DMS153 (cell line): ENCODE results near the gene MAGED2.
"Not testable (repeated sequence)": the region's sequence is repeated elsewhere in the genome, so short reads cannot be mapped to it uniquely, and the experiment has no call there.

ENCODE experiments used
- DNase-seq: peaks from one replicate; lab custom pipeline; 2025; lab: John Stamatoyannopoulos, UW

The MAGED2 gene

DNA sequence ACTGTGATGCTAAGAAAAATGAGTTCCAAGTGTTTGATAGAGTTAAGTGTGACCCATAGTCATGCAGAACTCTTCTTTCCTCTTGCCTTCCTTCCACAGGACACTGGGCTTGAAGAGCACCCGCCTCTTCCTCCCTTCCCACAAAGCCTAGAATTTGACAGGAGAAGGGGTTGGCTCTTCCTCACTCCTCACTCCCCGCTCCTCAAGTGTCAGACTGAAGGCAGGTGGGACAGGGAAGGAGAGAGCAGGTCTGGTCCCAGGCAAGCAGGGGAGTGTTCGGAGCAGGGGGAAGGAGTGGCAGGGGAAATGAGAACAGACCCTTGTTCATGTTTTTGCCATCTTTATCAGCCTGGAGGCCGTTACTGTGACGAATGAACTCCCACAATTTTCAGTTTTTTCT, 10.7 kb downstream of the MAGED2 start:
- DNase-seq: no peak

DNA sequence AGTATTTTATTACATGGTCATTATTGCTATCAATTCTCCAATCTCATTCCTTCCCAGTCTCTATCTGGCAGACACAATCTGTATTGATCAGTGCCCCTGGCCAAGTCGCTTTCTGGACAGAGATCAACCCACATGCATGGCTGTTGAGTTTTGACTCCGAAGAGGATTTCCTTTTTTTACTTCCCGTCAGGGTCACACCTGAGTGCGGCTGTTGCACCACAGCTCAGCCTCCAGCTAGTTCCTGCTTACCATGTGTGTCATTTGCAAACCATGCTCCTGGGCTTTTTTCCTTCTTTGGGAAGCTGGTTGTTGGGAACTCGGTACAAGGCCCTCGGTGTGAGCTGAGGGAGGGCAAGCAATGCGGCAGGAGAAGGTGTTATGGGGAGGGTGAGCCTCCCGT, 11.7 kb downstream of the MAGED2 start:
- no peak for DNase-seq

DNA sequence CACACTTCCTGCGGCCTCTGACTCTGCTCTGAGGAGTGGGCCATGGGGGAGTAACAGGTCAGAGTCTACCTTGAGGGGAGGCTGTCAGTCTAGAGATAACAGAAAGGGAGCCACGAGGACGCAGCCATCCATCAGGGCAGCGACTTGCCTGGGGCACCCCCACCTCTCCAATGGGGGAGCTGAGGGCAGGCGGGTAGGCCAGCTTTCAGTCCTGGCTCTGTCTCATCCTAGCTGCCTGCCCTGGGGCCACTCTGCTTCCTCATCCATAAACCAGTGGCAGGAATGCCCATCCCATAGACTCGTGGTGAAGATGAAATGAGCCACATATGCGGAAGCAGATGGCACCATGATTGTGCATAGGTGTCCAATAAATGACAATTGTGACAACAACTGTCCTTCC, 13.2 kb downstream of the MAGED2 start:
- DNase-seq: no peak

DNA sequence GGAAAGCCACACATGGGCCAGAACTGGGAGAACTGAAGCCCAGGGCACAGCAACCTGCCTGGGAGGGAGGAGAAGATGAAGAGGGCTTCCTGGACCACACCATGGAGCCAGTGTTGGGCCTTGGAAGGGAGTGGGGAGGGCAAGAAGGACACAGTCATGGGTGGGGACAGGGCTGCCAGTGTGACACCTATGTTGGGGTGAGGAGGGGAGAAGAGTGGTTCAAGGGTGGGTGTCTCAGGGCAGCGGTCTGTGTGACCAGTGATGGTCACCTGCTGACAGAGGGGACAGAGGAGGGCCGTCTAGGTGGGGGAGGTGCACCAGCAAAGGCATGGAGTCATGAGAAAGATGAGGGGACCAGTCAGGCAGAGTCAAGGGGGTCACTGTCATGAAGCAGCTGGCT, 13.8 kb downstream of the MAGED2 start:
- DNase-seq: no peak

DNA sequence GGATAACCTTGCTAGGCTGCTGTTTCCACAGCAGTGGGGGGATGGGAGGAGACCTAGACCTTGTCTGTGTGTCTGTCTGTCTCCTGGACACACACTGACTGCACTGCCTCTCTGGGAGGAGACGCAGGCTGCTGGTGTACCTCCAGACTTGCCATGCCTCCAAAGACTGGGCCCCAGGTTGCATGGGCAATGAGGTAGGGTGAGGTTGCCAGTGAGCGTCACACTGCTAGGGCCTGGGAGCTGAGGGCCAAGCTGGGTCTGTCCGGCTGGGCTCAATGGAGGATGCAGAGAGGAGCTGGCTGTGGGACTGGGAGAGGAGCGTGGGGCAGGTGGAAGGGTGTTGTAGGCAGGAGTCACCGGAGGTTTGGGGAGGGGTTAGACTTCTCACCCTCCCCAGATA, 16.6 kb downstream of the MAGED2 start:
- DNase-seq: no peak

DNA sequence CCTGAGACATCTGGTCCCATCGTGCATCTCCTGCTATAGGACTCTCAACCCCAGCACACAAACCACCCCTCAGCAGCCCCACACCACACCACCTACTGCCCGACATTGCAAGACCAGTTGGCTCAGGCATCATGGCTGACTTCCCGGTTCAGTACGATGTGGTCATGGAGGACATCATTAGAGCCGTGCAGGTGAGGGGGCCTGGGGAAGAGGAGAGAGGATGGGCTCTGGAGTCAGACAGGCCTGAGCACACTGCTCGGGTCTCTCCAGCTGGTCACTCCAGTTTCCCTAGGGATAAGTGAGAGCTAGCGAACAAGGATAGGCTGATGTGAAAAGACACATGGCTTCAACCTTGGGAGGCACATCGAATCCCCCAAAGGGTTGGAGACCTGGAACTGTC, 17.2 kb downstream of the MAGED2 start:
- no peak for DNase-seq

DNA sequence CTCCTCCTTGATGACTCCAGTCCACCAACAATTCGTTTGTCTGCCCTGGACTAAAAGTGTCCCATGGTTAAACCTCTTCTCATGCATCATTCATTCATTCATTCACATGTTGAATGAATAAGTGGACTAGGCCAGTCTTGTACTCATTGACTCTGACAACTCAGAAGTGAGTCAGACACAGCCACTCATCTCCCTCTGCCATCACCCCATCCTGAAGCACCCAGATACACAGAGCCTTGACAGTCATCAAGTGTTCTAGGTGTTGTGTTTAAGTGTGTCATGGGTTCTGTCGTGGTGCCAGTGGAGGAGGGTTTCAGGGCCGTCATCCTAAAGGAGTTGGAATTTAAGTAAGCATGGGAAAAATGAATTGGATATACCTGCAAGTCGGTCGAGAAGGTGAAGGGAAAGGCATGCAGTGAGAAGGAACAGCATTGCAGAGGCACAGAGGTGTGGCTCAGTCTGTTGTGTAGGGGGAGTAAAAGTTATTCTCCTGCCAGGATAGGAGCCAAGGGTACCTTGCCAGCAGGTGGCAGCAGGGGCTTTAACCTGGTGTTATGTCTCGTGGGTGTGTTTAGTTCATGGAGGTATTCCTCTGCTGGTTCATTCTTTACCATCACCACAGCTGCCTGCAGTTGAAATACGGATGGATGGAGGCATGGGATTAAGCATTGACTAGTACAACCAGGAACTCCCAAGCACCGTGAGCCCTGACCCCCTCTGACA, 18.3 kb downstream of the MAGED2 start:
- DNase-seq: no peak

DNA sequence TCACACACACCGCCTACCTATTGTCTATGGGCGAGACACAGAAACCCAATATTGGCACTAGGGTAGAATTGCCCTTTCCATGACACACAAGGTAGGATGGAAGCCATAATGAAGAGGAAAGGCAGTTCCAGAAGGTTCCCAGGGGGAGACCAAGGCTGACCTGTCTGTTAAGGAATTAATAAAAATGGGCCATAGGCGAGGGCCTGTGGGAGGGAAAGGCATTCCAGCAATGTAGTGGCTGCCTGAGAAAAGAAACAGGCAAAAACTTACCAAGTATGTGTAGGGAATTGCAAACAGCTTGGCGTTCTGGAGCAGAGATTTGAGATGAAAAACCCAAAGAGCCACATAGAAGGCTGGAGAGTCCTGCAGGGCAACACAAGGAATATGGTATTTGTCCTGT, 19.1 kb downstream of the MAGED2 start:
- no peak for DNase-seq

DNA sequence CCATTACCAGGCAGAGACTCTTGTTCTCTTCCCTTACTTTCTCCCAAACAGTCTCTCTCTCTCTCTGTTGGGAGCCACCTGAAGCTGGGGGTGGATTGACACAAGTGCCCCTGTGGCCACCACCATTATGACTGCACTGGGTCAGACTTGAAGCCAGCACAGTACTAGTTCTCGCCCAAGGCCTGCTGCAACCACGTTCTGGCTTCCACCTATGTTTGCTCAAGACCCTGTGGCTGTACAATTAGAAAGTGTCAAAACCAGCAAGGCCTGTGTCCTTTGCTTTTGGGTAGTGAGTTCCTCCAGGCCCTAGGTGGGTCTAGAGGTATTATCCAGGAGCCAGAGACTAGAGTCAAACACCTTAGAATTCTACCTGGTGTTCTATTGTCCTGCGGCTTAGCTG, 31.0 kb downstream of the MAGED2 start:
- DNase-seq: no peak

DNA sequence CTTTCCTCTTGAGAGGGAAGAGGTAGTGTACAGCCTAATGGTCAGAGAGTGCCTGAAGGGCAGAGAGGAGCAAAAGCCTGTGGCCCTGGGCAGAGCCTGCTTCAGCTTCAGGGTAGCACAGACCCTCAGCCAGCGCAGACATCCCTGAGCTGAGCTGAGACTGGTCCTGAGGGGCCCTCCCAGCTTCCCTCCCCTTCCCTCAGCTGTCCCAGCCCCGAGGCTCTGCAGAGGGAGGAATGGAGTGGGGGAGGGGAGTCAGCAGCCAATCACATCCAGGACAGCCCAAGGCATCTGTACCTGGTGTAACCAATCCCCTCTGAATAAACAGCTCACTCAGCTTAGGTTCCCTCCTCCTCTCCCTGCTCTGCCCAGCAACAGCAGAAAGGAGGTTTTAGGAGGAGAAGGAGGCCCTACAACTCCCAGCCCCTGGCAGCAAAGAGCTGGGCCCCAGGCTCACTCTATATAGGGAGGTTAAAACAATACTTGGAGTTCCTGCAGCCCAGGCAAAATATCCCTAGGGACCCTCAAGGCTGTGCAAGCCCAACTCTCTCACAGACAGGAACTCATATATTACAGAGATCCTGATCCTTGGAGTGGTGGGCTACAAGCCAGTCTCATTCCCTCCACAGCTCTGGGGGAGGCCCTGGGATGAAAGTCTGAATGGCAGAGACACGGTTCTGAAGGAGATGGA, 33.8 kb downstream of the MAGED2 start:
- not testable (repeated sequence) for DNase-seq

DNA sequence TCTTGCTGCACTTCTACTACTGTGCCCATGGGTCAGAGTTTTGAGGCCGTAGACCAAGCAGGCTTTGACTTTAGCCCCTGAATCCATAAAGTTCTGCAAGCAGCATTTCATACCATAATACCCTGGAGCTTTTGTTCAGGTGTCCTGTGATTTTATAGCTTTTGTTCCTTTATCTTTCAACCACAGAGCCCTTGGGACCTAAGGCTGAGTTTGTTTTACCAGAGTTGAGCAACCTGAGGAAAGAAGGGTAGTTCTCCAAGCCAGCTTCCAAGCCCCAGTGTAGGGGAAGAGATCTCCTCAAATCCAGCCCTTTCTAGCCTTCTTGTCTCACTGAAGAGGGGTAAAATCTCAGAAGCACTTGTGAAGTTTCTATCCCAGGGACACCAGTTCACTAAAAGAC, 35.1 kb downstream of the MAGED2 start:
- DNase-seq: no peak

DNA sequence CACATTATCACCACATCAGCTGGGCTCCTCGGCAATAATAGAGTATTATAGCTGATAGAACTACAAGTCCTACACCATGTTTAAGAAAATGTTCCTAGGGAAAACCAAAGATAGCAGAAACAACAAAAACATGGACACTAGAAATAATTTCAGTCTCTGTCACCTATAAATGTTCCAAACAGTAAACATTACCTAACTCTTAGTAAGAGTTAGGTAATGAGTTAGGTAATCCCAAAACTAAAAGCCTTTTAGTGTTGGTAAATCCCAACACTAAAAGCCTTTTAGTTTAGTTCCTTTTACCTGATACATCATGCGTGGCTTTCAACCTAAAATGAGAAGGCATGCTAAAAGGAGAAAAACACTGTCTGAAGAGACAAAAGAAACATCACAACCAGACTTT, 35.5 kb downstream of the MAGED2 start:
- no peak for DNase-seq

DNA sequence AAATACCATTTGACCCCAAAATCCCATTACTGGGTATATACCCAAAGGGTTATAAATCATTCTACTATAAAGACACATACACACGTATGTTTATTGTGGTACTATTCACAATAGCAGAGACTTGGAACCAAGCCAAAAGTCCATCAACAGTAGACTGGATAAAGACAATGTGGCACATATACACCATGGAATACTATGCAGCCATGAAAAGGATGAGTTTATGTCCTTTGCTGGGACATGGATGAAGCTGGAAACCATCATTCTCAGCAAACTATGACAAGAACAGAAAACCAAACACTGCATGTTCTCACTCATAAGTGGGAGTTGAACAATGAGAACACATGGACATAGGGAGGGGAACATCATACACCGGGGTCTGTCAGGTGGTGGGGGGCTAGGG, 40.2 kb downstream of the MAGED2 start:
- DNase-seq: not testable (repeated sequence)

DNA sequence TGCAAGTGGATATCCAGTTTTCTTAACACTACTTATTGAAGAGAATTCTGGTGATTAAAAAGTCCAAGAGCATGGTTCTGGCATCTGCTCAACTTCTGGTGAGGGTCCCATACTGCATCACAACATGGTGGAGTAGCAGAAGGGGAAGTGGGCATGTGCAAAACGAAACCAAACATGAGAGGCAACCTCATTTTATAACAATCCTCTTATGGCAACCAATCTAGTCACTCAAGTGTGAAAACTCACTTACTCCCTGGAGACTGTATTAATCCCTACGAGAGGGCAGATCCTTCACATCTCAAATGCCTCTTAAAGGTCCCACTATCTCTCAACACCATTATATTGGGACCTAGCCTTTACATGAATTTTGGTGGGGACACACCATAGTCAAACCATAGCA, 57.7 kb downstream of the MAGED2 start:
- DNase-seq: no peak
